Measurements from ENCODE around the gene CARD6. TPM values are rescaled to one million over a fixed set of nuclear protein-coding genes. Genes with fewer than 3 reads are reported as not detected.
"Not testable (repeated sequence)": the region's sequence is repeated elsewhere in the genome, so short reads cannot be mapped to it uniquely, and the experiment has no call there.

CARD6 gene
- polyA plus RNA-seq, 4 donors = 1.5 to 8.8 (median 6.8) TPM

DNA sequence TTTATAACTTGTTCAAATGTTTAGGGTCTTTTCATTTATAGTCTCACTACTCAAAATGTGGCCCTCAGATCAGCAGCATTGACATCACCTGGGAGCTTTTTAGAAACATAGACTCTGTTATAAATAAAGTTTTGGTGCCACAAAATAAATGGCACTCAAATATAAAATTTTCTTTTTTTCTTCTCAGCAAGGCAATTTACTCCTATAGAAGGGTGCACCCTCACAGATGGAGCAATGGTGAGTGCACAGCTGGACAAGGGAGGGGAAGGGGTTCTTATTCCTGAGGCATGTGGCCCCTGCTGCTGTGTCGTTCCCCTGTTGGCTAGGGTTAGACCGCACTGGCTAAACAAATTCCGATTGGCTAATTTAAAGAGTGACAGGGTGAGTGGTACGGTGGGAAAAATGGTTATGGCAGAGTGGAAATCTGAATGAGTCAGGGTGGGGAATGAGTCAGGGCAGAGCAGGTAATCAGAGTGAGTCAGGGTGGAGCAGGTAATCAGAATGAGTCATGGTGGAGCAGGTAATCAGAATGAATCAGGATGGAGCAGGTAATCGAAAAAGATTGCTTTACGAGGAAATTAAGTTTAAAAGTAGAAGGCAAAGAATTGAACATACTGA is 36.3 kb downstream of the CARD6 start:
- Histone ChIP-seq H3K4me3 (ENCODE audit: low read depth in 1 of 3, low read length in 3 of 3) (no peak overlapping the region), H3K27me3 (ENCODE audit: control insufficient read depth in 3 of 3, insufficient read depth in 3 of 3, low read length in 3 of 3) (no peaks in the 10 kb centered on the region), H3K4me1 (ENCODE audit: control insufficient read depth in 3 of 3, insufficient read depth in 2 of 3, low read depth in 1 of 3, low read length in 2 of 3) (no peaks in the 10 kb centered on the region), H3K36me3 (ENCODE audit: control insufficient read depth in 3 of 3, insufficient read depth in 2 of 3, low read depth in 1 of 3, low read length in 3 of 3) (no peaks in the 10 kb centered on the region), H3K27ac (ENCODE audit: low read depth in 1 of 3, low read length in 2 of 3) (no peak overlapping the region), H3K9me3 (ENCODE audit: control insufficient read depth in 2 of 2, insufficient read depth in 1 of 2, low read depth in 1 of 2, low read length in 1 of 2) (peaks cover 0 to 9% of the 10 kb centered on the region in 2 donors)
- WGBS, 3 donors = 65 to 86% (median 82%) methylated on average over 6 of the region's 6 CpGs
- peak in 1 of 2 donors; percentile 32 for DNase-seq
- no peak for FAIRE-seq

- Histone ChIP-seq H3K27ac (ENCODE audit: low read depth in 1 of 3, low read length in 2 of 3) (no peak overlapping the region), H3K4me3 (ENCODE audit: low read depth in 1 of 3, low read length in 3 of 3) (no peak overlapping the region), H3K9me3 (ENCODE audit: control insufficient read depth in 2 of 2, insufficient read depth in 1 of 2, low read depth in 1 of 2, low read length in 1 of 2) (peaks cover 0 to 12% of the 10 kb centered on the region in 2 donors), H3K4me1 (ENCODE audit: control insufficient read depth in 3 of 3, insufficient read depth in 2 of 3, low read depth in 1 of 3, low read length in 2 of 3) (no peaks in the 10 kb centered on the region), H3K27me3 (ENCODE audit: control insufficient read depth in 3 of 3, insufficient read depth in 3 of 3, low read length in 3 of 3) (no peaks in the 10 kb centered on the region), H3K36me3 (ENCODE audit: control insufficient read depth in 3 of 3, insufficient read depth in 2 of 3, low read depth in 1 of 3, low read length in 3 of 3) (no peaks in the 10 kb centered on the region)
- FAIRE-seq = peak; percentile 70
- 30 to 36% (median 32%) methylated on average over 10 of the region's 10 CpGs for WGBS, 3 donors
- DNase-seq = peak; percentile 31
Observed at GRCh38 chr5:40879163-40879942, 38.2 kb downstream of the CARD6 start.

GRCh38 chr5:40882291-40882690 is 41.1 kb downstream of the CARD6 start:
- Histone ChIP-seq H3K9me3 (ENCODE audit: control insufficient read depth in 2 of 2, insufficient read depth in 1 of 2, low read depth in 1 of 2, low read length in 1 of 2) (peaks cover 0 to 13% of the 10 kb centered on the region in 2 donors), H3K27me3 (ENCODE audit: control insufficient read depth in 3 of 3, insufficient read depth in 3 of 3, low read length in 3 of 3) (no peaks in the 10 kb centered on the region), H3K4me1 (ENCODE audit: control insufficient read depth in 3 of 3, insufficient read depth in 2 of 3, low read depth in 1 of 3, low read length in 2 of 3) (no peaks in the 10 kb centered on the region), H3K27ac (ENCODE audit: low read depth in 1 of 3, low read length in 2 of 3) (no peak overlapping the region), H3K4me3 (ENCODE audit: low read depth in 1 of 3, low read length in 3 of 3) (no peak overlapping the region), H3K36me3 (ENCODE audit: control insufficient read depth in 3 of 3, insufficient read depth in 2 of 3, low read depth in 1 of 3, low read length in 3 of 3) (no peaks in the 10 kb centered on the region)
- FAIRE-seq (no peak), DNase-seq (no peak)
- WGBS, 3 donors = 87 to 94% (median 90%) methylated on average over 4 of the region's 4 CpGs

DNA sequence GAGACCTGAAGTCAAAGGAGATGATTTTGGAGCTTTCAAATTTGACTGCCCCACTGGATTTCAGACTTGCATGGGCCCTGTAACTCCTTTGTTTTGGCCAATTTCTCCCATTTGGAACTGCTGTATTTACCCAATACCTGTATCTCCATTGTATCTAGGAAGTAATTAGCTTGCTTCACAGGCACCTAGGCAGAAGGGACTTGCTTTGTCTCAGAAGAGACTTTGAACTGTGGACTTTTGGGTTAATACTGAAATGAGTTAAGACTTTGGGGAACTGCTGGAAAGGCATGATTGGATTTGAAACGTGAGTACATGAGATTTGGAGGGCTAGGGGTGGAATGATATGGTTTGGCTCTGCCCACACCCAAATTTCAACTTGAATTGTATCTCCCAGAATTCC is 41.9 kb downstream of the CARD6 start:
- not testable (repeated sequence) for H3K27me3 ChIP-seq (ENCODE audit: control insufficient read depth in 3 of 3, insufficient read depth in 3 of 3, low read length in 3 of 3); H3K9me3 ChIP-seq (ENCODE audit: control insufficient read depth in 2 of 2, insufficient read depth in 1 of 2, low read depth in 1 of 2, low read length in 1 of 2); H3K36me3 ChIP-seq (ENCODE audit: control insufficient read depth in 3 of 3, insufficient read depth in 2 of 3, low read depth in 1 of 3, low read length in 3 of 3); H3K4me1 ChIP-seq (ENCODE audit: control insufficient read depth in 3 of 3, insufficient read depth in 2 of 3, low read depth in 1 of 3, low read length in 2 of 3); FAIRE-seq
- WGBS, 3 donors = 5 to 38% (median 9%) methylated on average over 1 of the region's 1 CpG
- peak; percentile 68 to 72 for DNase-seq
- peak overlapping the region in 1 of 3 donors; percentile 18 for H3K4me3 ChIP-seq (ENCODE audit: low read depth in 1 of 3, low read length in 3 of 3)
- H3K27ac ChIP-seq (ENCODE audit: low read depth in 1 of 3, low read length in 2 of 3) = peak overlapping the region in 1 of 3 donors; percentile 51

- not testable (repeated sequence) for H3K9me3 ChIP-seq (ENCODE audit: control insufficient read depth in 2 of 2, insufficient read depth in 1 of 2, low read depth in 1 of 2, low read length in 1 of 2); H3K4me3 ChIP-seq (ENCODE audit: low read depth in 1 of 3, low read length in 3 of 3); FAIRE-seq; H3K27ac ChIP-seq (ENCODE audit: low read depth in 1 of 3, low read length in 2 of 3); H3K4me1 ChIP-seq (ENCODE audit: control insufficient read depth in 3 of 3, insufficient read depth in 2 of 3, low read depth in 1 of 3, low read length in 2 of 3); H3K36me3 ChIP-seq (ENCODE audit: control insufficient read depth in 3 of 3, insufficient read depth in 2 of 3, low read depth in 1 of 3, low read length in 3 of 3); DNase-seq; H3K27me3 ChIP-seq (ENCODE audit: control insufficient read depth in 3 of 3, insufficient read depth in 3 of 3, low read length in 3 of 3)
- 69 to 90% (median 83%) methylated on average over 10 of the region's 10 CpGs for WGBS, 3 donors
Observed at GRCh38 chr5:40895440-40896425, 54.6 kb downstream of the CARD6 start.

GRCh38 chr5:40904205-40904993 is 63.2 kb downstream of the CARD6 start:
- Histone ChIP-seq H3K27ac (ENCODE audit: low read depth in 1 of 3, low read length in 2 of 3) (no peak overlapping the region), H3K4me1 (ENCODE audit: control insufficient read depth in 3 of 3, insufficient read depth in 2 of 3, low read depth in 1 of 3, low read length in 2 of 3) (peaks cover 0 to 5% (median 0%) of the 10 kb centered on the region in 3 donors), H3K4me3 (ENCODE audit: low read depth in 1 of 3, low read length in 3 of 3) (no peak overlapping the region), H3K27me3 (ENCODE audit: control insufficient read depth in 3 of 3, insufficient read depth in 3 of 3, low read length in 3 of 3) (no peaks in the 10 kb centered on the region), H3K9me3 (ENCODE audit: control insufficient read depth in 2 of 2, insufficient read depth in 1 of 2, low read depth in 1 of 2, low read length in 1 of 2) (no peaks in the 10 kb centered on the region), H3K36me3 (ENCODE audit: control insufficient read depth in 3 of 3, insufficient read depth in 2 of 3, low read depth in 1 of 3, low read length in 3 of 3) (no peaks in the 10 kb centered on the region)
- DNase-seq (peak; percentile 82 to 84), FAIRE-seq (no peak)
- 51 to 57% (median 55%) methylated on average over 7 of the region's 7 CpGs for WGBS, 3 donors

DNA sequence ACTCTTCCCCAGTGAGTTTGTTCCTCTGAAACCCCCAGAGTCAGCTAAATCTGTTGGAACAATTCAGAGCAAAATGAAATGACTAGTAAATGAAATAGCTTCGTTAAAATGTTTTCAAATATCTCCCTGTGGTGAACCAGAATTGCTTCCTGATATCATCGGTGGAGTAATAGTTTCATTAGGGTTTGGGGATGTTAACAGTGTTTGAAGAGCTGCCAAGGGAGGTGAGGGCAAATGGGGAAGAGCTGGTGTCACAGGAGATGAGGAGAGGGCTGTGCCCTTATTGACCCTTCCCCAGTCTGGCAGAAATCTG is 63.8 kb downstream of the CARD6 start:
- Histone ChIP-seq H3K4me1 (ENCODE audit: control insufficient read depth in 3 of 3, insufficient read depth in 2 of 3, low read depth in 1 of 3, low read length in 2 of 3) (peaks cover 0 to 5% (median 0%) of the 10 kb centered on the region in 3 donors), H3K27me3 (ENCODE audit: control insufficient read depth in 3 of 3, insufficient read depth in 3 of 3, low read length in 3 of 3) (no peaks in the 10 kb centered on the region), H3K4me3 (ENCODE audit: low read depth in 1 of 3, low read length in 3 of 3) (no peak overlapping the region), H3K27ac (ENCODE audit: low read depth in 1 of 3, low read length in 2 of 3) (no peak overlapping the region), H3K9me3 (ENCODE audit: control insufficient read depth in 2 of 2, insufficient read depth in 1 of 2, low read depth in 1 of 2, low read length in 1 of 2) (no peaks in the 10 kb centered on the region), H3K36me3 (ENCODE audit: control insufficient read depth in 3 of 3, insufficient read depth in 2 of 3, low read depth in 1 of 3, low read length in 3 of 3) (no peaks in the 10 kb centered on the region)
- no peak for DNase-seq
- 8 to 25% (median 14%) methylated on average over 2 of the region's 2 CpGs for WGBS, 3 donors
- FAIRE-seq = no peak

Measured in small intestine (tissue), 7 donors.